Lower leg skin (tissue), 4 donors: ENCODE data around the gene SLC30A3. TPM values are rescaled to one million over a fixed set of nuclear protein-coding genes. Genes with fewer than 3 reads are reported as not detected.

Experiments used
- DNase-seq, 2 donors: peaks; one replicate each; pipeline ENCODE4 v3.0.0-alpha.2; 2019; ENCODE audit warnings: low spot score in 2 of 2
- H3K4me3 ChIP-seq: fragments of 200-600 bp; sonication (generic); 2 replicates; pipeline ENCODE4 v1.5.1; 2017; ENCODE audit warnings: mild to moderate bottlenecking, low read depth; ENCODE audit not compliant: poor library complexity, severe bottlenecking
- CTCF ChIP-seq, 3 donors: fragments of 450-650 bp; IDR thresholded peaks; one replicate each; pipeline ENCODE4 v1.5.1; 2016; ENCODE audit warnings: antibody characterized with exemption in 3 of 3, mild to moderate bottlenecking in 3 of 3, moderate library complexity in 2 of 3
- POLR2A ChIP-seq, 2 donors: fragments of 450-650 bp; IDR thresholded peaks; one replicate each; pipeline ENCODE4 v1.6.1; 2016 to 2017; ENCODE audit warnings: antibody characterized with exemption in 2 of 2, mild to moderate bottlenecking in 1 of 2, moderate library complexity in 1 of 2
- WGBS, 2 donors: methylation state at CpG; one replicate each; pipeline ENCODE4 v1.1.5; 2018; 5-methylcytosine and 5-hydroxymethylcytosine counted together
- intact Hi-C: fragments of 100-400 bp; cut with DNase I; formaldehyde crosslinking; loops from one replicate; pipeline ENCODE4 v1.15.0; 2023; ENCODE audit warnings: low total_unique reads
- total RNA-seq, 4 donors: library from RNA; depleted of rRNA; stranded (reverse); fragments of >200 nt; gene quantifications; one replicate each; pipeline ENCODE4 v1.1.0, GENCODE V29; 2016

Gene SLC30A3
- total RNA-seq, 4 donors from 2014 or later, result 0.15 TPM; not detected in 3

- WGBS, 2 donors, result 86 to 93% methylated on average over 4 of the region's 4 CpGs
- TF ChIP-seq POLR2A (IDR thresholded peaks at IDR 0.05) (no peak), CTCF (IDR thresholded peaks at IDR 0.05) (no peak)
- no peak for DNase-seq
- intact Hi-C loops, result no loop called here
- H3K4me3 ChIP-seq, result no peak overlapping the region
Measured at GRCh38 chr2:27218614-27219013, 44.2 kb downstream of the SLC30A3 start.

DNA sequence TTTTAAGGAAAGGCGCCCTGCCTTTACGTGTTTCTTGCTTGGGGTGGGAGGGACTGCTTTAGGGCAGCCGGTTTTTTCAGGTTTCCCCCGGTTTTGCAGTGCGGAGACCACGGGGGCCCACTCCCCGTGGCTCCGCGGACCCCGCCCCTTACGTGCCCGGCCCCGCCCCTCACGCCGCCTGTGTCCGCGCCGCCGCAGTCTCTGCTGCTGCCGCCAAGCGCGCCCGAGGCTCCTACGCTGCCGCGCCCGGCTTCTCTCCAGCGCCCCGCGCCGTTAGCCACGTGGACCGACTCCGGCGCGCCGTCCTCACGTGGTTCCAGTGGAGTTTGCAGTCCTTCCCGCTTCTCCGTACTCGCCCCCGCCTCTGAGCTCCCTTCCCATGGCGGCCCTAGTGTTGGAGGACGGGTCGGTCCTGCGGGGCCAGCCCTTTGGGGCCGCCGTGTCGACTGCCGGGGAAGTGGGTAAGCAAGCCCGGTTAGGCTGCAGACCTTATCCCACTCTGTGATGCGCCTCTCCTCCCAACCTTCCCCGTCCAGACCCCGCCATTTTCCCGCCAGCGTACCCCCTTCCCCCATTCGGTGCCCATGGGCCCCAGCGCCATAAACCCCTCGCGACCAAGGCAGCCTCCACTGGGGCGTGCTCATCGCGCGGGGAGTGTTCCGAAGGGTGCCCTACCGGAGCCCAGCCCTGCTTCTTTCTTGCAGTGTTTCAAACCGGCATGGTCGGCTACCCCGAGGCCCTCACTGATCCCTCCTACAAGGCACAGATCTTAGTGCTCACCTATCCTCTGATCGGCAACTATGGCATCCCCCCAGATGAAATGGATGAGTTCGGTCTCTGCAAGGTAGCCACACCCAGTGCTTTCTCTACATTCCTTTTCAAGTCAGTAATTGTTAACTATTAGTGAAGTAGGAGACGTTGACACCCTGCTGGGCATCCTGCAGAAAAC is 45.4 kb downstream of the SLC30A3 start, which contains the start of gene CAD:
Gene CAD (plus strand): TSS at position 197 of the 949 bp plus-strand sequence. CDS start 183 bp downstream, at position 380.
- DNase-seq, result peak; percentile 81 to 97
- 1% methylated on average over 45 to 62 of the region's 72 CpGs for WGBS, 2 donors
- TF ChIP-seq CTCF (IDR thresholded peaks at IDR 0.05), result no peak
- no peak for TF ChIP-seq POLR2A (IDR thresholded peaks at IDR 0.05)
- intact Hi-C loops, result no loop called here
- H3K4me3 ChIP-seq, result peak within 1 kb of the TSS; percentile 61

GRCh38 chr2:27216416-27217137 is 46.3 kb downstream of the SLC30A3 start:
- intact Hi-C loops, result no loop called here
- DNase-seq, result no peak

GRCh38 chr2:27214941-27215340 is 47.9 kb downstream of the SLC30A3 start:
- intact Hi-C loops, result no loop called here
- TF ChIP-seq POLR2A (IDR thresholded peaks at IDR 0.05), result no peak
- TF ChIP-seq CTCF (IDR thresholded peaks at IDR 0.05), result no peak
- DNase-seq, result no peak
- 81 to 90% methylated on average over 3 of the region's 3 CpGs for WGBS, 2 donors
- no peak overlapping the region for H3K4me3 ChIP-seq

More at GRCh38 chr2:27216416-27217137, 46.3 kb downstream of the SLC30A3 start:
- 78 to 83% methylated on average over 13 of the region's 13 CpGs for WGBS, 2 donors
- peak overlapping the region; percentile 61 for H3K4me3 ChIP-seq
- TF ChIP-seq POLR2A (IDR thresholded peaks at IDR 0.05), result no peak
- TF ChIP-seq CTCF (IDR thresholded peaks at IDR 0.05), result no peak

DNA sequence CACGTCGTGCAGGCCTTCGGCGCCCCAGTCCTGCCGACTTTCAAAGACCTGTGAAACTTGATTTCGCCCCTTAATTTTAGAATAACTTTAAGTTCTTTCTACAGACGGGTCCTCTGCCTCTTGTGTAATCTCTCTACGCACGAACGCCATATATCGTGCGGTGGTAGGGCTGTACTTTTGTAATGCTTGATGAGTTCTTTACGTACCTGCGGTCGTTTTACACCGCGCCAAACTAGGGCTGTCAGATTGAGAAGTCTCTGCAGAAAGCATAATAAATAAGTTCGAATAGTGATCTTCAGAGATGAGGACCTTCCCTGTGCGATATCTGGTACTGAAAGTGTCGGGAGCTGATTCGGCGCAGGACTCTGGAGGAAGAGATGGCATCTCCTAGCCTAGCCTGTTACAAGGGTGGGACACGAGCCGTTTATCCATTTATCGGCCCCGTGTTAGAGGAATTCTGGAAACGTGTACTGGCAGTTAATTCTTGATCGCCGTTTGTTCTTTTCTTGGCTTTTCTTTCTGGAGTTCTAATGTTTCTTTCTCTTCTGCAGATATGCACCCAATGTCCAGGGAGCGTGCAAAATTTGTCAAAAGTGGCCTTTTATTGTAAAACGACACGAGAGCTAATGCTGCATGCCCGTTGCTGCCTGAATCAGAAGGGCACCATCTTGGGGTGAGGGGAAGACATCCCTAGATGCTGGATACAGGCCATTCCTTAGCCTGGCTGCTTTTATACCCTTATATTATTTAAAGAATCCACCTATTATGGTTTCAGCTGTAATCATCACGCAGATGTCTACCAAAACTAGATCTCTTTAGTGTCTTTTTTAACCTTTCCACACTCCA is 50.0 kb downstream of the SLC30A3 start:
- peak overlapping the region; percentile 54 for H3K4me3 ChIP-seq
- DNase-seq, result no peak
- TF ChIP-seq POLR2A (IDR thresholded peaks at IDR 0.05), result no peak
- TF ChIP-seq CTCF (IDR thresholded peaks at IDR 0.05), result no peak
- intact Hi-C loops, result no loop called here
- WGBS, 2 donors, result 6% methylated on average over 34 of the region's 34 CpGs
